HepG2 (cell line): ENCODE results near the gene IGFBP6. TPM values are rescaled to one million over a fixed set of nuclear protein-coding genes. Genes with fewer than 3 reads are reported as not detected.

ENCODE experiments used
- ATF2 ChIP-seq: sonication (generic); formaldehyde crosslinking; IDR thresholded peaks from 2 replicates; pipeline ENCODE4 v1.4.0; 2020; ENCODE audit warnings: missing genetic modification reagents
- BCL3 ChIP-seq: sonication (generic); formaldehyde crosslinking; IDR thresholded peaks from 2 replicates; pipeline ENCODE4 v1.5.1; 2020; ENCODE audit warnings: mild to moderate bottlenecking, missing genetic modification reagents, moderate library complexity
- ELF1 ChIP-seq: sonication (generic); formaldehyde crosslinking; IDR thresholded peaks from 2 replicates; pipeline ENCODE4 v1.4.0; 2020; ENCODE audit warnings: missing genetic modification reagents
- ELF3 ChIP-seq: IDR thresholded peaks from 2 replicates; pipeline ENCODE4 v1.6.1; 2016; ENCODE audit warnings: missing genetic modification reagents, missing compliant biosample characterization
- MAFG ChIP-seq: sonication (generic); formaldehyde crosslinking; IDR thresholded peaks from 2 replicates; pipeline ENCODE4 v1.5.1; 2020; ENCODE audit warnings: mild to moderate bottlenecking, missing genetic modification reagents
- MED13 ChIP-seq: sonication (generic); formaldehyde crosslinking; IDR thresholded peaks from 2 replicates; pipeline ENCODE4 v1.5.0; 2020; ENCODE audit warnings: missing genetic modification reagents
- MED8 ChIP-seq: sonication (generic); formaldehyde crosslinking; IDR thresholded peaks from 2 replicates; pipeline ENCODE4 v1.8.1; 2023; ENCODE audit warnings: mild to moderate bottlenecking, missing genetic modification reagents; ENCODE audit not compliant: insufficient replicate concordance
- NCOR1 ChIP-seq: fragments of 200-600 bp; sonication (generic); IDR thresholded peaks from 2 replicates; pipeline ENCODE4 v1.7.0; 2017; ENCODE audit warnings: antibody characterized with exemption, low read length, borderline replicate concordance
- NONO ChIP-seq, 2 experiments: fragments of 450-650 bp in 1 of 2; sonication (generic) in 1 of 2; formaldehyde crosslinking in 1 of 2; IDR thresholded peaks in 1 of 2; conservative IDR thresholded peaks in 1 of 2; 2 replicates each; pipeline versions ENCODE4 v1.6.1 to v1.8.0; 2017 to 2022; ENCODE audit warnings: mild to moderate bottlenecking in 1 of 2, missing genetic modification reagents in 1 of 2, moderate library complexity in 1 of 2
- PITX1 ChIP-seq: sonication (generic); formaldehyde crosslinking; IDR thresholded peaks from 2 replicates; pipeline ENCODE4 v1.5.1; 2020; ENCODE audit warnings: mild to moderate bottlenecking, missing genetic modification reagents
- RFX1 ChIP-seq: fragments of 450-650 bp; IDR thresholded peaks from 2 replicates; pipeline ENCODE4 v1.6.1; 2017
- SIX1 ChIP-seq: sonication (generic); formaldehyde crosslinking; IDR thresholded peaks from 2 replicates; pipeline ENCODE4 v1.4.0; 2020; ENCODE audit warnings: missing genetic modification reagents, borderline replicate concordance
- SOX13 ChIP-seq, 3 experiments: fragments of 450-650 bp in 1 of 3; sonication (generic) in 1 of 3; formaldehyde crosslinking in 1 of 3; IDR thresholded peaks in 2 of 3; conservative IDR thresholded peaks in 1 of 3; 2 replicates each; pipeline versions ENCODE4 v1.5.0 to v1.6.1; 2016 to 2020; ENCODE audit warnings: antibody characterized with exemption in 1 of 3, mild to moderate bottlenecking in 1 of 3, missing compliant biosample characterization in 1 of 3, missing genetic modification reagents in 1 of 3, moderate library complexity in 1 of 3
- TCF7 ChIP-seq: sonication (generic); IDR thresholded peaks from 2 replicates; pipeline ENCODE4 v1.6.1; 2016; ENCODE audit warnings: antibody characterized with exemption, low read depth
- TEAD3 ChIP-seq: optimal IDR thresholded peaks from 2 replicates; pipeline ENCODE3; 2016; ENCODE audit warnings: borderline replicate concordance
- TFDP2 ChIP-seq: sonication (generic); formaldehyde crosslinking; IDR thresholded peaks from 2 replicates; pipeline ENCODE4 v1.4.0; 2020; ENCODE audit warnings: missing genetic modification reagents
- TGIF2 ChIP-seq: IDR thresholded peaks from 2 replicates; pipeline ENCODE4 v1.6.1; 2016; ENCODE audit warnings: control low read depth, missing compliant biosample characterization
- WIZ ChIP-seq: sonication (generic); formaldehyde crosslinking; IDR thresholded peaks from 2 replicates; pipeline ENCODE4 v1.5.1; 2020; ENCODE audit warnings: mild to moderate bottlenecking, missing genetic modification reagents
- YY1 ChIP-seq: IDR thresholded peaks from 2 replicates; pipeline ENCODE4 v1.6.1; 2011; ENCODE audit warnings: low read length, low read depth, moderate library complexity, mild to moderate bottlenecking; ENCODE audit not compliant: insufficient read depth, insufficient replicate concordance
- ZBTB26 ChIP-seq: IDR thresholded peaks from 2 replicates; pipeline ENCODE4 v1.6.1; 2016; ENCODE audit warnings: missing compliant biosample characterization, missing genetic modification reagents, borderline replicate concordance
- ZNF335 ChIP-seq: sonication (generic); formaldehyde crosslinking; IDR thresholded peaks from 2 replicates; pipeline ENCODE4 v1.4.0; 2020; ENCODE audit warnings: missing genetic modification reagents
- ZNF629 ChIP-seq: sonication (generic); formaldehyde crosslinking; conservative IDR thresholded peaks from 2 replicates; pipeline ENCODE4 v1.5.0; 2020; ENCODE audit warnings: missing genetic modification reagents
- ZNF800 ChIP-seq: sonication (generic); formaldehyde crosslinking; IDR thresholded peaks from 2 replicates; pipeline ENCODE4 v1.4.0; 2020; ENCODE audit warnings: missing genetic modification reagents
- polyA plus RNA-seq, 8 experiments: library from polyadenylated mRNA; depleted of rRNA in 3 of 8; stranded (reverse) in 7 of 8; unstranded in 1 of 8; fragments of >200 nt; fragmentation: Illumina TruSeq in 4 of 8; extraction: Trizol in 4 of 8; gene quantifications; 2 replicates each; pipeline versions ENCODE4 v1.2.1 to v1.2.3, GENCODE V29; 2011 to 2016; ENCODE audit warnings: low read depth in 4 of 8, missing spikeins in 1 of 8, mixed read lengths in 1 of 8; ENCODE audit not compliant: insufficient read depth in 1 of 8
- total RNA-seq, 5 experiments: library from RNA; depleted of rRNA; stranded (reverse); fragments of >200 nt; fragmentation: Illumina TruSeq; extraction: Trizol; gene quantifications; 2 replicates each; pipeline ENCODE4 v1.2.3, GENCODE V29; 2016; ENCODE audit warnings: low read depth in 1 of 5

IGFBP6 gene
- total and polyA plus RNA-seq, 2 of the 13 experiments (the other 11 are each of a cell fraction or from before 2014, with no cell fraction given) = 3.9 to 25.2 TPM

GRCh38 chr12:53103860-53104305 lies 6.4 kb downstream of the IGFBP6 start (continued):
- peak; percentile 29; the same call in 1 of the 2 replicates for TF ChIP-seq ELF1
- TF ChIP-seq ZBTB26 (CRISPR knock-in tag) = no peak; the same call in 1 of the 2 replicates
- peak; percentile 20; the same call in 1 of the 2 replicates for TF ChIP-seq TFDP2
- TF ChIP-seq TCF7 = peak; percentile 90
- TF ChIP-seq ATF2 = 0 out of 2 replicates have a peak, but pooled peaks have one; percentile 21
- peak; percentile 84; the same call in 1 of the 2 replicates for TF ChIP-seq ZNF335 (CRISPR knock-in tag)
- TF ChIP-seq RFX1 = no peak
- peak; percentile 51 for TF ChIP-seq NCOR1
- TF ChIP-seq MAFG = no peak
- TF ChIP-seq WIZ (CRISPR knock-in tag) = no peak
- 0 out of 2 replicates have a peak, but pooled peaks have one; percentile 36 for TF ChIP-seq MED13 (CRISPR knock-in tag)
- TF ChIP-seq ZNF800 (CRISPR knock-in tag) = no peak
- peak; percentile 53 for TF ChIP-seq TEAD3 (CRISPR knock-in tag)
- TF ChIP-seq BCL3 = 0 out of 2 replicates have a peak, but pooled peaks have one; percentile 7
- no peak for TF ChIP-seq SOX13 (IDR thresholded peaks at IDR 0.05)
- peak in 1 of 2 experiments; percentile 67; a peak in 2 of 4 replicates for TF ChIP-seq SOX13 (CRISPR knock-in tag; conservative IDR thresholded peaks at IDR 0.05 in 1 of 2, IDR thresholded peaks at IDR 0.05 in 1 of 2)
- TF ChIP-seq NONO (IDR thresholded peaks at IDR 0.05) = no peak
- TF ChIP-seq NONO (CRISPR knock-in tag; conservative IDR thresholded peaks at IDR 0.05) = peak; percentile 52; the same call in 1 of the 2 replicates
- peak; percentile 61; the same call in 1 of the 2 replicates for TF ChIP-seq TGIF2
- peak; percentile 22; the same call in 1 of the 2 replicates for TF ChIP-seq SIX1
- TF ChIP-seq MED8 (CRISPR knock-in tag) = peak; percentile 81
- 0 out of 2 replicates have a peak, but pooled peaks have one; percentile 16 for TF ChIP-seq ZNF629 (CRISPR knock-in tag)
- peak; percentile 24 for TF ChIP-seq YY1
- peak; percentile 90 for TF ChIP-seq ELF3 (CRISPR knock-in tag)
- TF ChIP-seq PITX1 (CRISPR knock-in tag) = peak; percentile 56; the same call in 1 of the 2 replicates
